ENCODE data around the gene TCP11.
A peak's percentile ranks its signal among the peaks of the same experiment; 100 is the strongest.

Gene TCP11

DNA sequence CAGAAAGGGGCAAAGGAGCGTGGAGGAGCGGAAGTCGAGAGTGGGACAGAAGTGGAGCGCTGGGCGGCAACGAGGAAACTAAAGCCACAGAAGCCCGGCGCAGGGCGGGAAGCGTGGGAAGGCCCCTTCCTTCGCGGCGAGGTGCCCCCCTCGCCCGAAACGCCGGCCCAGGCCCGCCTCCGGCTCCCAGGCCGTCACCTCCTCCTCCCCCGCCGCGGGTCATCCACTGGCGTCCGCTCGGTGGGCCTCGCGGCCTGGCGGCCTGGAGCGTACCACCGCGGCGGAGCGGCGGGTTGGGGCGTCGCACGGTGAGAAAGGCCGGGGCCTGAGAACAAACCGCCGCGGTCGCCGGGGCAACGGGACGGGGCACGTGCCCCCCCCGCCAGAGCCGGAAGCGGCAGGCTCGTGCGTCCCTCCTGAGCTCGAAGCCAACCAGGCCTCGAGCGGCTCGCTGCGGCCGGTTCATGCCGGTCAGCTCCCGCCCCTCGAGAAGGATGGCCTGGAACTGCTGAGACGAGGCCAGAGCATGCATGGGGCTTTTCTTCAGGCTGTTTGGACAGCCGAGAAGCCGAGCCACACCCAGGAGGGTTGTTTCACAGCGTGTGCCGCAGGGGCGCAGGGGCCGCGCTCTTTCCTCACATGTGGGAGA is at the start of gene TCP11:
TCP11 (minus strand) TSS at position 333 of the 649 bp plus-strand sequence. CDS start 469 bp downstream, outside the sequence.
- DNase-seq: peak; percentile 29

GRCh38 chr6:35190306-35190705 is 49.2 kb upstream of the TCP11 start:
- no peak for DNase-seq

GRCh38 chr6:35188886-35189285 is 47.7 kb upstream of the TCP11 start:
- no peak for DNase-seq

DNA sequence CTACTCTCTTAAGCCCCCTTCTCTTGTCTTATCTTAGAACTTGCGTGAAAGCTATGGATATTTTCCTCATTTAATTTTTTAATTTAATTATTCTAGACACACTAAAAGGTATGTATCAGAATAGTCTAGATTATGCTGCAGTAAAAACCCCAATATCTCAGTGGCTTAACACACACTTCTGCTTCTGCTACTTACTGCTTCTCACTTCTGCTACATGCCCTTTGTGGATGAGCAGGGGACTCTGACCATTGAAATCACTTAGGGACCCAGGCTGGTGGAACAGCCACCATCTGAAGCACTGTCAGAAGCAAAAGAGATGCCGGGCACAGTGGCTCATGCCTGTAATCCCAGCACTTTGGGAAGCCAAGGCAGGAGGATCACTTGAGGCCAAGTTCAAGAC is 45.4 kb upstream of the TCP11 start:
- DNase-seq: no peak

- no peak for DNase-seq
These were observed 44.8 kb upstream of the TCP11 start for GRCh38 chr6:35185971-35186370.

GRCh38 chr6:35185302-35185681 is 44.2 kb upstream of the TCP11 start:
- DNase-seq: no peak

GRCh38 chr6:35184580-35185301 is 43.6 kb upstream of the TCP11 start:
- DNase-seq: no peak

- DNase-seq: peak; percentile 49
These were observed 42.8 kb upstream of the TCP11 start for GRCh38 chr6:35183935-35184334.

GRCh38 chr6:35183281-35183680 is 42.1 kb upstream of the TCP11 start:
- no peak for DNase-seq

DNA sequence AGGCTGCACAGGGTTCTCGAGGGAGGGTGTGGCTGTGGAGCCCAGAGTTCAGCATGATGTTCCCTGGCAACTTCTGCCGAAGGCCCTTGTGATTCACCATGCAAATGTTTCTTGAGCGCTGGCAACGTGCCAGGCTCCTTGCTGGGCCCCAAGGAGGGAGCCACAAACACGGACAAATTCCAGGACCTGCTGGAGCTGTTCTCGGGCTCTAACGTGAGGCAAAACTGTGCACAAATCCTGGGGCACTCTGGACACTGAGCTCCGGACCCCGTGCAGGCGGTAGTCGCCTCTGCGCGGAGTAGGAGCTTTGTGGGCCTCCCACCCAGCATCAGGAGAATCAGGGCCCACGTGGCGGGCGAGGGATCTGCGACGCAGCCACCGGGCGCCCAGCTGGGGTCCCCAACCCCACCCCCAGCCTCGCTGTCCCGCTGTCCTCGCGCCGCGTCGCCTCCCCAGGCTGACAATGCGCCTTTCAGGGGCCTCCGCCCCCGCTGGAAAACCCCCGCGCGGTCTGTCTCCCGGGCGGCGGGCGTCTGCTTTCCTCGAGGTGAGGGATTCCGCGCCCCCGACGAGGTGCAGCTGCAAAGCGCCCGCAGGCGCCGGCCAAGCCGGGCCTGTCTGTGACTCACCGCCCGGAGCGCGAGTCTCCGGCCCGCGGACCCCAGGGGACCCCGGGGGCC is 40.9 kb upstream of the TCP11 start:
- DNase-seq: peak; percentile 44

- DNase-seq: no peak
These were observed 40.3 kb upstream of the TCP11 start for GRCh38 chr6:35181308-35181932.

GRCh38 chr6:35179901-35180535 is 38.9 kb upstream of the TCP11 start:
- no peak for DNase-seq

- no peak for DNase-seq
These were observed 38.0 kb upstream of the TCP11 start for GRCh38 chr6:35178932-35179832.

- DNase-seq: no peak
These were observed 36.9 kb upstream of the TCP11 start for GRCh38 chr6:35178012-35178411.

DNA sequence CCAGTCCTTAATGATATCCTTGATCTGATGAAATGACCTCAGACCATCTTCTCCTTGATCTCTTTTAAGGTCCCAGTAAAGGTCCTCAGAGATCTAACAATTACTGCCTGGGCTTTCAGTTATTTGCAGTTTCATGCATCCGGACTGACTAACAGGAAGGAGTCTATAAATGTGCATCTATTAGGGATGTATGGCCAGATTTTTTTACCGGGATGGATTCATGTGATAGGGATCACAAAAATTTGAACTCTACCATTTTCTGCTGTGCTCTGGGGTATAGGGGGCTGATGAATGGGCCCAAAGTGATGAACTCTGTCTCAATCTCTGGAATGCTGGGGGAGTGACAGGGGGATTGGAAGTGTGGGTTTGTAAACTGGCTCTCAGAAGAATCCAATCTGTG is 36.5 kb upstream of the TCP11 start:
- no peak for DNase-seq

DNA sequence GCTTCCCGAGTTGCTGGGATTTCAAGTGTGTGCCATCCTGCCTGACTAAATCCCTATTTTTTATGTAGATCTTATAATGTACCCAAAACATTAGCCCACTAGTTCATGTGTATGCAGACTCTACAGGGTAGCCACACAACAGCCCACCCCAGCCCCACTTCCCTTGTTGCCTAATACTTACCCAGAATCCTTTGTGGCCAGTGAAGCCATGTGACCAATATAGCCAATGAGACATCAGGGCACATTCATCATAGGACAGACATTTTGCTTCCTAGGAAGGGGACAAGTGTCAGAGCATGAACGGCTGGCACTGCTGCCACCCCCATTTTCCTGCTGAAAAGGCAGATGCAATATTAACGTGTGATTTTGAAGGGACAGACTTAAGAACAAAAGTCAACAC is 36.0 kb upstream of the TCP11 start:
- DNase-seq: no peak

- no peak for DNase-seq
These were observed 35.3 kb upstream of the TCP11 start for GRCh38 chr6:35176301-35177024.

- DNase-seq: no peak
These were observed 33.4 kb upstream of the TCP11 start for GRCh38 chr6:35174501-35174900.

GRCh38 chr6:35174088-35174434 is 32.9 kb upstream of the TCP11 start:
- DNase-seq: no peak

DNA sequence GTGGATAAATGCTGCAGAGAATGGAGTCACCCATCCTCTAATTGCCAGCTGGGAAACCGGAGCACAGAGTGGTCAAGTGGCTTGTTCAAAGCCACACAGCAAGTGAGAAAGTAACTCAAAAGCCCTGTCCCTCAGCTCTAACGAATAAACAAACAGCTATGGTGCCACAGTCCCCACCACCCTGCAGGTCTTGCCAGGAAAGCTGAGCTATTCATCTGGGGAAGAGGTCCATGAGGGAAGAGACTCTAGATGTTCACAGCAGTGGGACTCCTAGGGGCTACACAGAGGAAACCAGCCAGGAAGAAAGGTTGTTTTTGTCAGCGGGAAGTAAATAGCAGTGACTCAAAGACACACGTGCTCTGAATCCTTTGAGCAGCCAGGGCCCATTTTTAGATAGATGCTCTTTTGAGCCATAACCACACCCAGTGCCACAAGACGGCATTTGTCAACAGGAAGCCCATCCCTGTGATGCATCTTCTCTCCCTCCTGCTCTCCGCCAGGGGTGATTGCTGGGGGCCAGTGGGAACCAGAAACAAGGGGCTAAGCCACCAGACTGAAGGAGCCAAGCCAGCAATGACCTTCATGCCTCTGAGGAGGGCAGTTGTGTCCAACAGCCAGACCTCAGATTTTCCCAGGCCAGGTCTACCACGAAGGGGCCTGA is 32.4 kb upstream of the TCP11 start:
- no peak for DNase-seq

DNA sequence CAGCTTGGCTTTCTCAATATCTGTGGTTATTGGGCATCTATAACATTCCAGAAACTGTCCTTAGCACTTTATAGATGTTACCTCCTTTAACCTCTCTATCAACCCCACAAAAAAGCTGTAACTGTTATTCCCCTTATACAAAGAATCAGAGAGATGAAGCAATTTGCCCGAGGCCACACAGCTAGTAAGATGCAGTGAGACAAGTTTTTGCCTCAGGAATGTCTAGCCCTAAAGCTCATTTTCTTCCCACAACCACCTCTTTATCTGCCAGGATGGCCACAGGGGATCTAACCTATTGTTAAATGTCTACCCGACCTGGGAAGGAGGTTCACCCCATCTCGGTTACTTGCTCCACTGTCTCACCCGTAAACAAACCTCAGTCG is 31.9 kb upstream of the TCP11 start:
- no peak for DNase-seq
